Fibroblast of pulmonary artery (primary cell): ENCODE data around the gene VRK3.

Experiments
- DNase-seq: peaks from one replicate; pipeline ENCODE4 v3.0.0-alpha.2; 2010; ENCODE audit warnings: low read depth
- H3K4me3 ChIP-seq: replicated peaks from 2 replicates; pipeline ENCODE4 v1.5.1; 2011; ENCODE audit warnings: low read depth, mild to moderate bottlenecking, control low read depth, low read length, moderate library complexity
- CTCF ChIP-seq: IDR thresholded peaks from 2 replicates; pipeline ENCODE4 v1.5.1; 2011; ENCODE audit warnings: mild to moderate bottlenecking, control low read depth, low read length, inconsistent platforms; ENCODE audit errors: missing control alignments

VRK3 gene

GRCh38 chr19:49926515-49926914, 98.7 kb downstream of the VRK3 start:
- H3K4me3 ChIP-seq: no peak overlapping the region
- TF ChIP-seq CTCF: no peak
- no peak for DNase-seq
